Right atrium auricular region (tissue), 2 donors: ENCODE measurements around the gene NEK11. TPM values are rescaled to one million over a fixed set of nuclear protein-coding genes. Genes with fewer than 3 reads are reported as not detected.

Source experiments
- DNase-seq: peaks from one replicate; pipeline ENCODE4 v3.0.0-alpha.2; 2019; ENCODE audit warnings: low spot score
- H3K27ac ChIP-seq, 2 donors: fragments of 200-600 bp; sonication (generic); 1 replicate in 1 of 2; 2 replicates in 1 of 2; pipeline ENCODE4 v1.5.1; 2016 to 2019
- H3K27me3 ChIP-seq, 2 donors: fragments of 200-600 bp; sonication (generic); one replicate each; pipeline versions ENCODE4 v1.5.1 to v1.6.0; 2017 to 2019
- H3K36me3 ChIP-seq: fragments of 200-600 bp; sonication (generic); one replicate; pipeline ENCODE4 v1.5.1; 2016
- H3K4me1 ChIP-seq, 2 donors: fragments of 200-600 bp; sonication (generic); one replicate each; pipeline versions ENCODE4 v1.5.1 to v1.6.0; 2017 to 2019
- H3K4me3 ChIP-seq, 2 donors: fragments of 200-600 bp; sonication (generic); 1 replicate in 1 of 2; 2 replicates in 1 of 2; pipeline ENCODE4 v1.5.1; 2017 to 2019; ENCODE audit warnings: mild to moderate bottlenecking in 1 of 2, moderate library complexity in 1 of 2
- H3K9me3 ChIP-seq, 2 donors: fragments of 200-600 bp; sonication (generic); one replicate each; pipeline ENCODE4 v1.5.1; 2019
- CTCF ChIP-seq, 2 donors: fragments of 200-600 bp; sonication (generic); IDR thresholded peaks; one replicate each; pipeline ENCODE4 v1.5.1; 2019; ENCODE audit warnings: antibody characterized with exemption in 2 of 2
- total RNA-seq, 2 donors: library from RNA; depleted of rRNA; stranded (reverse); fragments of >200 nt; gene quantifications; one replicate each; pipeline ENCODE4 v1.1.0, GENCODE V29; 2016

The NEK11 gene
- total RNA-seq, 2 donors from 2014 or later, result 2.0 to 2.2 TPM

GRCh38 chr3:131217296-131217741 is 190.6 kb downstream of the NEK11 start:
- TF ChIP-seq CTCF (IDR thresholded peaks at IDR 0.05), result no peak
- Histone ChIP-seq H3K4me1 (peaks cover 0 to 16% of the 10 kb centered on the region in 2 donors), H3K27me3 (no peaks in the 10 kb centered on the region), H3K4me3 (no peak overlapping the region), H3K36me3 (no peaks in the 10 kb centered on the region), H3K9me3 (no peaks in the 10 kb centered on the region), H3K27ac (peak overlapping the region; percentile 37 to 68)
- DNase-seq, result no peak

- TF ChIP-seq CTCF (IDR thresholded peaks at IDR 0.05), result no peak
- H3K27me3 ChIP-seq, result no peaks in the 10 kb centered on the region
- no peak for DNase-seq
- no peaks in the 10 kb centered on the region for H3K9me3 ChIP-seq
- no peak overlapping the region for H3K4me3 ChIP-seq
- no peak overlapping the region for H3K27ac ChIP-seq
- no peaks in the 10 kb centered on the region for H3K36me3 ChIP-seq
- peaks cover 0 to 16% of the 10 kb centered on the region in 2 donors for H3K4me1 ChIP-seq
These were observed 191.5 kb downstream of the NEK11 start for GRCh38 chr3:131218196-131218595.

- Histone ChIP-seq H3K27ac (no peak overlapping the region), H3K9me3 (no peaks in the 10 kb centered on the region), H3K36me3 (no peaks in the 10 kb centered on the region), H3K27me3 (no peaks in the 10 kb centered on the region), H3K4me1 (peaks cover 0 to 10% of the 10 kb centered on the region in 2 donors), H3K4me3 (no peak overlapping the region)
- no peak for DNase-seq
- no peak for TF ChIP-seq CTCF (IDR thresholded peaks at IDR 0.05)
These were observed 195.1 kb downstream of the NEK11 start for GRCh38 chr3:131221731-131222130.

GRCh38 chr3:131222599-131222998 is 195.9 kb downstream of the NEK11 start:
- Histone ChIP-seq H3K4me3 (no peak overlapping the region), H3K27ac (no peak overlapping the region), H3K4me1 (peaks cover 0 to 1% of the 10 kb centered on the region in 2 donors), H3K9me3 (no peaks in the 10 kb centered on the region), H3K36me3 (no peaks in the 10 kb centered on the region), H3K27me3 (no peaks in the 10 kb centered on the region)
- no peak for DNase-seq
- no peak for TF ChIP-seq CTCF (IDR thresholded peaks at IDR 0.05)

- H3K4me3 ChIP-seq, result no peak overlapping the region
- no peaks in the 10 kb centered on the region for H3K36me3 ChIP-seq
- no peaks in the 10 kb centered on the region for H3K9me3 ChIP-seq
- no peaks in the 10 kb centered on the region for H3K27me3 ChIP-seq
- no peak overlapping the region for H3K27ac ChIP-seq
- no peak for DNase-seq
- no peaks in the 10 kb centered on the region for H3K4me1 ChIP-seq
- no peak for TF ChIP-seq CTCF (IDR thresholded peaks at IDR 0.05)
These were observed 197.0 kb downstream of the NEK11 start for GRCh38 chr3:131223373-131224289.
